ENCODE data around the gene SLC43A3. TPM values are rescaled to one million over a fixed set of nuclear protein-coding genes. Genes with fewer than 3 reads are reported as not detected.

SLC43A3 gene
- total and polyA plus RNA-seq, 9 of the 15 experiments (the other 6 are each of a cell fraction or from before 2014, with no cell fraction given) = 63.7 to 281 (median 139) TPM

DNA sequence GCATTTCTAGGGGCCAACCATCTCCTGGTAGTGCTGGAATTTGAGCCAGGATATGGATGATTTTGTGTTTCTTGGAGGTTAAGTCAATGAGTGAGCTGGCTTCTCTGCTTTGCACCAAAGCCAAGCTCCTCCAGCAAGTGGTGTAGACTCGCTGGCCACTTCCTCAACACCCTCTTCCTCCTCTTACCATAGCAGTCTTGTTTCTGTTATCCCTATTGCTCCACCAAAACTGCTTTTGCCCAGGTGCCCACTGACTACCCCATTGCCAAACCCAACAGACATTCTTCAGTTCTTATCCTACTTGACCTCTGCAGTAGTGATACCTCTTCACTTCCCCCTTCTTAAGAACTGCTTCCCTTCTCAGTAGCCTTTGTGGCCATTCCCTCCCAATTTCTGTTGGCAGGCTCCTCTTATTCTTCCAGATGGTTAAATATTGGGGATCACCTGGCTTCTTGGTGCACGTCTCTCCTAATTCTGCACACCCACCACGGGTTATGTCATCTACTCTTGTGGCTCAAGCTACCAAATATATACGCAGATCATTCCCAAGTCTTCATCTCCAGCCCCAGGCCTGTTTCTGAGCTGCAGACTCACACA lies 29.4 kb downstream of the SLC43A3 start:
- 69% methylated on average over 4 of the region's 4 CpGs for WGBS (ENCODE audit: insufficient coverage, low coverage, missing lambda C conversion rate)
- DNase-seq (ENCODE audit: extremely low read depth in 1 of 4, low spot score in 3 of 4) (no peak), ATAC-seq (no peak), FAIRE-seq (no peak)
- Histone ChIP-seq H3K4me1 (replicated peaks in 1 of 2; ENCODE audit: control insufficient read depth in 2 of 2, insufficient read depth in 2 of 2, low read length in 2 of 2) (peaks cover 40 to 55% of the 10 kb centered on the region in 2 experiments), H3K9me3 (replicated peaks; ENCODE audit: control insufficient read depth, insufficient read depth, low read depth, low read length) (no peaks in the 10 kb centered on the region), H3K27me3 (ENCODE audit: control insufficient read depth in 2 of 2, insufficient read depth in 2 of 2, low read length in 2 of 2) (no peaks in the 10 kb centered on the region; a peak in 1 of 5 replicates), H3K9me1 (ENCODE audit: control insufficient read depth, insufficient read depth, low read length) (no peaks in the 10 kb centered on the region), H3K79me2 (ENCODE audit: control insufficient read depth, insufficient read depth, low read length) (no peaks in the 10 kb centered on the region), H3K27ac (ENCODE audit: extremely low read depth, low read depth, low read length) (peak overlapping the region; percentile 76; the same call in 2 of the 3 replicates), H3K9ac (ENCODE audit: insufficient read depth in 1 of 2, low read depth in 2 of 2, low read length in 2 of 2) (no peak overlapping the region), H4K20me1 (replicated peaks; ENCODE audit: control insufficient read depth, insufficient read depth, low read length) (no peaks in the 10 kb centered on the region), H2AFZ (ENCODE audit: low read depth, low read length) (peak overlapping the region; percentile 85), H3K36me3 (ENCODE audit: control insufficient read depth, insufficient read depth, low read length) (no peaks in the 10 kb centered on the region), H3K4me2 (ENCODE audit: insufficient read depth, low read length) (no peak overlapping the region; the same call in 1 of the 2 replicates), H3K4me3 (no peak overlapping the region)
- POLR2A ChIA-PET = interaction anchor here (0.9 to 1.0 kb wide), 2 partner anchors 9 to 17 kb away, joined by 3 read pairs; partner anchors contain the start of gene PRG3
- in situ Hi-C loops (cut with MboI) (no loop called here), intact Hi-C loops (cut with micrococcal nuclease) (no loop called here)
- no TSS peak for BruUV-seq (replicated peaks)
- no peak for TF ChIP-seq RFX5 (IDR thresholded peaks at IDR 0.05; ENCODE audit: low read depth, low read length)
- TF ChIP-seq SPI1 (IDR thresholded peaks at IDR 0.05; ENCODE audit: borderline replicate concordance, low read depth, low read length) = peak; percentile 39; the same call in 1 of the 2 replicates
- TF ChIP-seq, protein P1, sequence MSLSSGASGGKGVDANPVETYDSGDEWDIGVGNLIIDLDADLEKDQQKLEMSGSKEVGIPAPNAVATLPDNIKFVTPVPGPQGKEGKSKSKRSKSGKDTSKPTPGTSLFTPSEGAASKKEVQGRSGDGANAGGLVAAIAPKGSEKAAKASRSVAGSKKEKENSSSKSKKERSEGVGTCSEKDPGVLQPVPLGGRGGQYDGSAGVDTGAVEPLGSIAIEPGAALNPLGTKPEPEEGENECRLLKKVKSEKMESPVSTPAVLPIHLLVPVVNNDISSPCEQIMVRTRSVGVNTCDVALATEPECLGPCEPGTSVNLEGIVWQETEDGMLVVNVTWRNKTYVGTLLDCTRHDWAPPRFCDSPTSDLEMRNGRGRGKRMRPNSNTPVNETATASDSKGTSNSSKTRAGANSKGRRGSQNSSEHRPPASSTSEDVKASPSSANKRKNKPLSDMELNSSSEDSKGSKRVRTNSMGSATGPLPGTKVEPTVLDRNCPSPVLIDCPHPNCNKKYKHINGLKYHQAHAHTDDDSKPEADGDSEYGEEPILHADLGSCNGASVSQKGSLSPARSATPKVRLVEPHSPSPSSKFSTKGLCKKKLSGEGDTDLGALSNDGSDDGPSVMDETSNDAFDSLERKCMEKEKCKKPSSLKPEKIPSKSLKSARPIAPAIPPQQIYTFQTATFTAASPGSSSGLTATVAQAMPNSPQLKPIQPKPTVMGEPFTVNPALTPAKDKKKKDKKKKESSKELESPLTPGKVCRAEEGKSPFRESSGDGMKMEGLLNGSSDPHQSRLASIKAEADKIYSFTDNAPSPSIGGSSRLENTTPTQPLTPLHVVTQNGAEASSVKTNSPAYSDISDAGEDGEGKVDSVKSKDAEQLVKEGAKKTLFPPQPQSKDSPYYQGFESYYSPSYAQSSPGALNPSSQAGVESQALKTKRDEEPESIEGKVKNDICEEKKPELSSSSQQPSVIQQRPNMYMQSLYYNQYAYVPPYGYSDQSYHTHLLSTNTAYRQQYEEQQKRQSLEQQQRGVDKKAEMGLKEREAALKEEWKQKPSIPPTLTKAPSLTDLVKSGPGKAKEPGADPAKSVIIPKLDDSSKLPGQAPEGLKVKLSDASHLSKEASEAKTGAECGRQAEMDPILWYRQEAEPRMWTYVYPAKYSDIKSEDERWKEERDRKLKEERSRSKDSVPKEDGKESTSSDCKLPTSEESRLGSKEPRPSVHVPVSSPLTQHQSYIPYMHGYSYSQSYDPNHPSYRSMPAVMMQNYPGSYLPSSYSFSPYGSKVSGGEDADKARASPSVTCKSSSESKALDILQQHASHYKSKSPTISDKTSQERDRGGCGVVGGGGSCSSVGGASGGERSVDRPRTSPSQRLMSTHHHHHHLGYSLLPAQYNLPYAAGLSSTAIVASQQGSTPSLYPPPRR (CRISPR knock-in tag; IDR thresholded peaks at IDR 0.05; ENCODE audit: borderline replicate concordance) = no peak
- CTCF ChIA-PET (ENCODE audit: low intra/inter-chr PET ratio) = no interaction called here

All from K562 (cell line).